BJ (cell line): ENCODE results near the gene SMIM33. TPM values are rescaled to one million over a fixed set of nuclear protein-coding genes. Genes with fewer than 3 reads are reported as not detected.
A peak's percentile ranks its signal among the peaks of the same experiment; 100 is the strongest.
"Not testable (repeated sequence)": the region's sequence is repeated elsewhere in the genome, so short reads cannot be mapped to it uniquely, and the experiment has no call there.

Experiments used
- CTCF ChIA-PET: fragments of 350-600 bp; formaldehyde crosslinking; extraction: SDS; loops from one replicate; lab custom pipeline; 2021; ENCODE audit warnings: antibody characterized with exemption, inconsistent platforms; lab: Yijun Ruan, JAX
- POLR2A ChIA-PET: fragments of 300-600 bp; sonication (Branson Sonifier 250); formaldehyde crosslinking; extraction: SDS; loops from one replicate; lab custom pipeline; 2021; ENCODE audit warnings: antibody characterized with exemption; lab: Charles Lee
- DNase-seq: peaks from one replicate; pipeline ENCODE4 v3.0.0-alpha.2; 2011; ENCODE audit warnings: low read depth
- H3K27me3 ChIP-seq: 2 replicates; pipeline ENCODE4 v1.6.0; 2011; ENCODE audit warnings: low read length; ENCODE audit not compliant: control insufficient read depth, insufficient read depth
- H3K36me3 ChIP-seq: 2 replicates; pipeline ENCODE4 v1.5.1; 2011; ENCODE audit warnings: low read length; ENCODE audit not compliant: control insufficient read depth, insufficient read depth
- H3K4me3 ChIP-seq: 2 replicates; pipeline ENCODE4 v1.5.1; 2011; ENCODE audit warnings: low read depth, mild to moderate bottlenecking, control low read depth, low read length
- CTCF ChIP-seq: IDR thresholded peaks from 2 replicates; pipeline ENCODE4 v1.5.1; 2011; ENCODE audit warnings: low read depth, mild to moderate bottlenecking, control low read depth, inconsistent platforms, low read length, moderate library complexity; ENCODE audit not compliant: insufficient read depth
- polyA plus RNA-seq: library from polyadenylated mRNA; depleted of rRNA; stranded (reverse); fragments of >200 nt; gene quantifications from 2 replicates; pipeline ENCODE4 v1.2.3, GENCODE V29; 2011

Gene SMIM33
- polyA plus RNA-seq, 1 experiment = not detected

DNA sequence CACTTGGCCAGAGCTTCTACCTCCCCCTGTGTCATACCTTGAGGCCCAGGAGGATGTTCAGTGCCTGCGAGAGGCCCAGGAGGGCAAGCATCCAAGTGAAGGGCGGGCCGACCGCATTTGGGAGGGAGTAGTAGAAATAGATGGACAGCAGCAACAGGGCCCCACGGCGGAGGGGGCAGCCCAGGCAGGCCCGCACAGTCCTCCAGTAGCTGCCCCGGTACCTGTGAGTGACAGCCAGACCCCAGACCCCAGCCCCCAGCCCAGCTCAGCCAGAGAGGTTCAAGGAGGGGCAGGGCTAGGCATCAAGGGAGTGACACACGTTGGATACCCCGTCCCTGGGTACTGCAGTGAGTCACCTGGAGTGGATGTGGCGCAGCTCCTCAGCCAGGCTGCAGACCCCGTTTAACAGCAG is 10.3 kb downstream of the SMIM33 start:
- ChIA-PET CTCF (interaction anchor here (0.7 to 2.6 kb wide), 5 partner anchors 33 to 60 kb away, joined by 4 to 13 read pairs (median 6); no protein-coding TSS in a partner anchor), POLR2A (no interaction called here)
- H3K36me3 ChIP-seq = peaks cover 16% of the 10 kb centered on the region
- no peak for TF ChIP-seq CTCF
- no peak for DNase-seq
- peak overlapping the region; percentile 57 for H3K4me3 ChIP-seq
- H3K27me3 ChIP-seq = no peaks in the 10 kb centered on the region

GRCh38 chr5:139481580-139482049 is 10.8 kb downstream of the SMIM33 start:
- TF ChIP-seq CTCF = peak; percentile 45
- peaks cover 14% of the 10 kb centered on the region for H3K36me3 ChIP-seq
- no peak for DNase-seq
- POLR2A ChIA-PET = interaction anchor here (0.5 kb wide), 1 partner anchor 80 kb away, joined by 12 read pairs; the partner anchor contains the start of gene UBE2D2
- H3K27me3 ChIP-seq = no peaks in the 10 kb centered on the region
- H3K4me3 ChIP-seq = peak overlapping the region; percentile 57
- CTCF ChIA-PET = interaction anchor here (1.3 to 2.6 kb wide), 4 partner anchors 14 to 59 kb away, joined by 4 to 13 read pairs (median 8); no protein-coding TSS in a partner anchor

DNA sequence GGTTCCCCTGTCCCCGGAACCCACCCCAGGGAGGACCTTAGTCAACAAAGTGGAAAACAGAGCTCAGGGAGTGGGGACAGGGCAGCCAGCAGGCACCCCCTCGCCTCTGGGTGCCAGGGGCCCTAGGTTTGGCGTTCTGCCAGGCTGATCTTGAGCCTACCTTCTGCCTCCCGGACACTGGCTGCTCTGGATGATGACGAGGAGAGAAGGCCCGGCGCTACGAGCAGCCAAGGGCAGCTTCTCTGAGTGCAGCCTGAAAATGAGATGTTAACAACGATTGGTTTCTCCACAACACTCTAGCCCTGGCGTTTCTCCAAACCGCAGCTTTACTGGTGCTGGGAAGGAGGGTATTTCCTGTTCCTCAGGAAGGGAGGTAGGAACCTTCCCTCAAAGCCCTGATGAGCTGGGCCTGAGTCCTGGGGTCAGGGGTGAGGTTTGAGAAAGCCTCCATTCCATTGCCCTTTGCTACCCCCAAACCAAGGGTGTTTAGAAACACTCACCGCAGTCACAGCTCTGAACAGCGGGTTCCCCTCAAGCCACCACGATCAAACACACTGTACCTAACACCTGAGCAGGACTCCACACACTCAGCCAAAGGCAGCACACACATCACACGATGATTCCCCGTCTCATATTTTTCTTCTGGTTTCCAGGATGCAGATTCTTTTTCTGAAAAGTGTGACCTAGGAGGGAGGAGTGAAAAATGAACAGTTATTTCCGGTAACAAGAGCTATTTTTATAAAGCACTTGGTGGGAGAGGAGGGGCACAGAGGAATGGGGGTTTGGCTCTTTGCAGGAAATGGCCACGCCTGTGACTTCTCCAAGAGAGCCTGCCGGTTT is 11.5 kb downstream of the SMIM33 start, which contains the start of gene STING1:
Gene STING1 (minus strand): TSS at position 709 of the 840 bp plus-strand sequence. CDS start 1,054 bp downstream, outside the sequence.
- POLR2A ChIA-PET = interaction anchor here (0.5 to 0.6 kb wide), 2 partner anchors 79 to 148 kb away, joined by 3 to 12 read pairs; partner anchors contain the start of gene UBE2D2
- peak; percentile 84 for DNase-seq
- Histone ChIP-seq H3K4me3 (peak within 1 kb of the TSS; percentile 57), H3K27me3 (no peaks in the 10 kb centered on the region), H3K36me3 (peaks cover 13% of the 10 kb centered on the region)
- TF ChIP-seq CTCF = no peak
- CTCF ChIA-PET = interaction anchor here (1.0 to 2.6 kb wide), 5 partner anchors 13 to 59 kb away, joined by 3 to 13 read pairs (median 6); no protein-coding TSS in a partner anchor

GRCh38 chr5:139482890-139483208 is 12.0 kb downstream of the SMIM33 start:
- CTCF ChIA-PET = interaction anchor here (1.0 to 2.6 kb wide), 4 partner anchors 12 to 60 kb away, joined by 3 to 13 read pairs (median 6); no protein-coding TSS in a partner anchor
- POLR2A ChIA-PET = interaction anchor here (0.6 kb wide), 1 partner anchor 147 kb away, joined by 3 read pairs; no protein-coding TSS in a partner anchor
- H3K4me3 ChIP-seq, DNase-seq, H3K27me3 ChIP-seq, H3K36me3 ChIP-seq: not testable (repeated sequence)

- Histone ChIP-seq H3K4me3 (no peak overlapping the region), H3K36me3 (no peaks in the 10 kb centered on the region), H3K27me3 (no peaks in the 10 kb centered on the region)
- TF ChIP-seq CTCF = no peak
- CTCF ChIA-PET = interaction anchor here (0.9 kb wide), 1 partner anchor 9 kb away, joined by 3 read pairs; no protein-coding TSS in a partner anchor
- POLR2A ChIA-PET = no interaction called here
- no peak for DNase-seq
These were observed 15.4 kb downstream of the SMIM33 start for GRCh38 chr5:139486201-139486600.
